HT-29 (cell line): ENCODE results near the gene ZNF433. TPM values are rescaled to one million over a fixed set of nuclear protein-coding genes. Genes with fewer than 3 reads are reported as not detected.
"Not testable (repeated sequence)": the region's sequence is repeated elsewhere in the genome, so short reads cannot be mapped to it uniquely, and the experiment has no call there.

Experiments used
- DNase-seq: peaks from one replicate; pipeline ENCODE4 v3.0.0-alpha.2; 2015; ENCODE audit warnings: low spot score
- total RNA-seq: library from RNA; depleted of rRNA; stranded (reverse); fragments of >200 nt; shearing (Covaris generic); gene quantifications from 2 replicates; pipeline ENCODE4 v1.2.3, GENCODE V29; 2014; rRNA removed

Gene ZNF433
- total RNA-seq: 0.21 and 0.79 TPM in 2 replicates

- DNase-seq: peak; percentile 89
These were observed at the start of gene ZNF433 for GRCh38 chr19:12035220-12036172. TSS of gene ZNF433 (minus strand) at chr19:12035679. CDS start at chr19:12035539, 140 bp downstream.

GRCh38 chr19:12083336-12083735 lies 47.9 kb upstream of the ZNF433 start:
- not testable (repeated sequence) for DNase-seq

- DNase-seq: no peak
These were observed 41.9 kb upstream of the ZNF433 start for GRCh38 chr19:12077375-12077774.

GRCh38 chr19:12076331-12076730 lies 40.9 kb upstream of the ZNF433 start:
- not testable (repeated sequence) for DNase-seq

- no peak for DNase-seq
These were observed 40.2 kb upstream of the ZNF433 start for GRCh38 chr19:12075538-12076139.

- peak; percentile 56 for DNase-seq
These were observed 29.4 kb upstream of the ZNF433 start, which contains the start of gene ZNF844 for GRCh38 chr19:12064590-12065538. TSS of gene ZNF844 (plus strand) at chr19:12064731. CDS start at chr19:12064874, 143 bp downstream.

- DNase-seq: no peak
These were observed 20.3 kb upstream of the ZNF433 start for GRCh38 chr19:12055784-12056183.

- DNase-seq: peak; percentile 63
These were observed 17.2 kb upstream of the ZNF433 start, which contains the start of gene ZNF878 for GRCh38 chr19:12052497-12053169. TSS of gene ZNF878 (minus strand) at chr19:12052961. CDS start at chr19:12052801, 160 bp downstream.

GRCh38 chr19:12052091-12052496 lies 16.6 kb upstream of the ZNF433 start:
- no peak for DNase-seq

- no peak for DNase-seq
These were observed 12.4 kb upstream of the ZNF433 start for GRCh38 chr19:12047868-12048267.

- DNase-seq: no peak
These were observed 8.4 kb upstream of the ZNF433 start for GRCh38 chr19:12043752-12044422.

GRCh38 chr19:12042893-12043292 lies 7.4 kb upstream of the ZNF433 start:
- no peak for DNase-seq

GRCh38 chr19:12034620-12035019 lies 859 bp downstream of the ZNF433 start:
- no peak for DNase-seq

GRCh38 chr19:12034198-12034597 lies 1.3 kb downstream of the ZNF433 start:
- DNase-seq: no peak

- no peak for DNase-seq
These were observed 19.7 kb downstream of the ZNF433 start for GRCh38 chr19:12015753-12016116.

GRCh38 chr19:12015015-12015752 lies 20.3 kb downstream of the ZNF433 start:
- no peak for DNase-seq

GRCh38 chr19:12000152-12000981 lies 35.1 kb downstream of the ZNF433 start:
- no peak for DNase-seq

- no peak for DNase-seq
These were observed 40.3 kb downstream of the ZNF433 start for GRCh38 chr19:11995174-11995573.

- DNase-seq: not testable (repeated sequence)
These were observed 43.6 kb downstream of the ZNF433 start for GRCh38 chr19:11991921-11992320.
